HS-5 (cell line): ENCODE results near the gene PIGQ.

Experiments used
- DNase-seq: peaks from one replicate; pipeline ENCODE4 v3.0.0-alpha.2; 2012; ENCODE audit warnings: low read depth

The PIGQ gene

GRCh38 chr16:567373-568256, 2.2 kb upstream of the PIGQ start:
- DNase-seq: no peak

GRCh38 chr16:568401-569258, 1.1 kb upstream of the PIGQ start:
- no peak for DNase-seq

GRCh38 chr16:572865-573650, 3.3 kb downstream of the PIGQ start:
- DNase-seq: no peak

- DNase-seq: no peak
Measured at GRCh38 chr16:574021-574760, 4.4 kb downstream of the PIGQ start.

DNA sequence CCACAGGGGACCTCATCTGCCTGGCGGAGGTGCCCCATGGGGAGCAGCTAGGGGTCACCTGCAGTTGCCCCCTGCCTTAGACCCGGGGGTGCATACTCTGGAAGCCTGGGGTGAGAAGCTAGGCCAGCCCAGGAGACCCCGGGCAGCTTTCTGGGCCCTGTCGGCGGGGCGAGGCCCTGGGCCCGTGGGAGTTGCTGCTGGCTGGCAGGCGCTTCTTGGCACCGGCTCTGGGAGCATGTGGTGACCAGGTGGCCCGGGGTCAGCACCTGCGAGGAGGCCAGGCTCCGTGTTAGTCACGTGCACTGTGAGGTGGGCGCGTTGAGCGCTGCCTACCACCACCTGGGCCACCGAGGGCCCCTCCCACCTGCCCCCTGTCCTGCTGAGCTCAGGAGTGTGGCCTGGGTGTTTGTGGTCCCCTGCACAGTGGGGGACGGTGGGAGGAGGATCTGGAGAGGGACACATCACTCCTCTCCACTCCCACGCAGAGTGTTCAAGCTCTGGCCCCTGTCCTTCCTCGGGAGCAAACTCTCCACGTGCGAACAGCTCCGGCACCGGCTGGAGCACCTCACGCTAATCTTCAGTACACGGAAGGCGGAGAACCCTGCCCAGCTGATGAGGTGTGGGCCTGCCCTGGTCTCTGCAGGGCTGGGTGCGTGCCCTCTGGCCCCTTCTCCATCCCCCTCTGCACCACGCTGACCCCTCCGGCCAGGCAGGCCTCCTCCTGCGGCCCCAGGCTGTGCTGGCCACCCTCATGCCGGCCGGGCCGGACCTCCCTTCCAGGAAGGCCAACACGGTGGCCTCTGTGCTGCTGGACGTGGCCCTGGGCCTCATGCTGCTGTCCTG, 5.8 kb downstream of the PIGQ start:
- DNase-seq: no peak

DNA sequence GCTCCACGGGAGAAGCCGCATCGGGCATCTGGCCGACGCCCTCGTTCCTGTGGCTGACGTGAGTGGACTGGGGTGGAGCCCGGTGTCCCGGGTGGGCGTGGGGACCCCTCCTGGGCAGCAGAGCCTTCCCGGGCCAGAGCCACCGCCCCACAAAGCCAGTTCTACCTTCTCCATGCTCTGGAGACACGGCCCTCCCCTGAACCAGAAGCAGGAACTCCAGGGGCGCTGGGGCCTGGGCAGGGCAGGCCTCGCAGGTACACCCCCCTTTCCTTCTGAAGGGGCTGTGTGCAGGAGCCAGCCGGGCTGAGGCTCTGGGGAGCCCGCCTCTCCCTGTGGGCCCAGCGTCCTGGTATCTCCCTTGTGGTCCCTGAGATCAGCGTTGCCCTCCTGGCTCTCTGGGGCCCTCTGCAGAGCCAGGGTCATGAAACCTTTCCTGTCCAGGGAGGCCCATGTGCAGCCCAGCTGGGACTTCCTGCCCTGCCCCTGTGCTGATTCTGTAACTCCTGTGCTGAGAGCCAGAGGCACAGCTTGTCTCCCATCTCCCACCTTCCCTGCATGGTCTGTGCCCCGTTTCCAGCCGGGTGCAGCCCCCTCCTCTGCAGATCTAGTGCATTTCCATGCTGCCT, 6.5 kb downstream of the PIGQ start:
- no peak for DNase-seq

DNA sequence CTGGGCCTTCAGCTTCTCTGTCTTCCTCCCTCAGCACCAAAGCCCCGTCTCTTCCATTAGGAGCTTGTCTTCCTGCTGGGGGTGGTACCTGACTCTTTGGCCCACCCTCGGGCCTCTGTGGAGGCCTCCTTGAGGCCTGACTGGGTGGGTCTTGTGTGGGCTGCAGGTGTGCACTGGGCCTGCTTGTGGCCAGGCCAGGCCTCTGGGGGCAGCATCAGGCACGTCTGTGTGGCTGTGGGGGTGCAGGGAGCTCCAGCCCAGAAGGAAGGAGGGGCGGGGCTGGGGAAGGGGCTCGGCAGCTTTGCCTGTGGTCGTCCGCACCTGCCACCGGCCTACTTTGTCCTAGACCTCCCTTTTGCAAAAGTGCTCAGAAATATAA, 7.0 kb downstream of the PIGQ start:
- DNase-seq: no peak

GRCh38 chr16:577796-578195, 8.0 kb downstream of the PIGQ start:
- DNase-seq: no peak

DNA sequence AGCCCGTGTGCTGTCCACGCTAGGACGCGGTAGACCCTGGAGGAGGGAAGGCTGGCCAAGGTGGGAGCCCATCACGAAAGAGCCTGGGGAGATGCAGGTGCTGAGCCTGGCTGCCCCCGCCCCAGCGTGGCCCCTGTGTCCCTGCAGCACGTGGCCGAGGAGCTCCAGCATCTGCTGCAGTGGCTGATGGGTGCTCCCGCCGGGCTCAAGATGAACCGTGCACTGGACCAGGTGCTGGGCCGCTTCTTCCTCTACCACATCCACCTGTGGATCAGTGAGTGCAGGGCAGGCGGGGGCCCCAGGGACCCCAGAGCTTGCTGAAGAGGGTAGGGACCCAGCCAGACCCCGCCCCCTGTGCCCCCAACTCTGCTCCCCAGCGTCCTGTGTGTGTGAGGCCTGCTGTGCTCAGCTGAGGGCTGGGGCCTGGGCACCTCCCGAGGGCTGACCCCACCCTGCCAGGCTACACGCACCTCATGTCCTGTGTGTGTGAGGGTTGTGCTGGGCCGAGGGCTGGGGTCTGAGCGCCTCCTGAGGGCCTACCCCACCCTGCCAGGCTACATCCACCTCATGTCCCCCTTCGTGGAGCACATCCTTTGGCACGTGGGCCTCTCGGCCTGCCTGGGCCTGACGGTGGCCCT, 8.6 kb downstream of the PIGQ start:
- no peak for DNase-seq

GRCh38 chr16:578870-579405, 9.2 kb downstream of the PIGQ start:
- DNase-seq: no peak

DNA sequence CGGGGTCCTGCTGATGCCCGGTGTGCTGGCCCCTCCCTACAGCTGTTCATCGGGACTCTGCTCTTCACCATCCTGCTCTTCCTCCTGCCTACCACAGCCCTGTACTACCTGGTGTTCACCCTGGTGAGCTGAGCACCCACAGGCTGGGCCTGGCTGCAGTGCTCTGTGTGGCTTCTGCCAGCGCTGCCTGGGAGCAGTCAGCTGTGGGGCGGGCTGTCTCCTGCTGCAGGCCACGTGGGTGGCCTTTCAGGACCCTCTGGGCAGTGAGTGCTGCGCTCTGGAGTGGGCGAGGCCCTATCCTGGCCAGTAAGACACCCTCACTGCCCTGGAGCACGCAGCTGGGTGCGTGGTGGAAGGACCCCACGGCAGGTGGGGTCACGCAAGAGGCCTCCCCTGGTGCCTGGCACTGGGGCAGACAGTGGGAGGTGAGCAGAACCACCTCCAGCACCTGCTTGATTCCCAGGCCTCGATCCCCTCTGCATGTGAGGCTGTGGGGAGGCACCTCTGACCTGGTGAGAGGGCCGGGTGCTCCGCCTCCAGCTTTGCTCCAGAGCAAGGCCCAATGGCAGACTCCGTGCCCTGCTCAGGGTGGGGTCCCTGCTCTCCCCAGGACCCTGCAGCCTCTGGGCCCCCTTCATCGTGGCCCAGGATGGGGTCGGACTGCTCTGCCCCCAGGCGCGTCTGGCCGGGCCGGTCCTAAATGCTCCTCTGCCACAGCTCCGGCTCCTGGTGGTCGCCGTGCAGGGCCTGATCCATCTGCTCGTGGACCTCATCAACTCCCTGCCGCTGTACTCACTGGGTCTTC, 10.6 kb downstream of the PIGQ start:
- DNase-seq: no peak

- no peak for DNase-seq
Measured at GRCh38 chr16:580946-581498, 11.3 kb downstream of the PIGQ start.

- DNase-seq: no peak
Measured at GRCh38 chr16:582218-582613, 12.4 kb downstream of the PIGQ start.

GRCh38 chr16:582614-583331, 13.0 kb downstream of the PIGQ start:
- no peak for DNase-seq

- DNase-seq: no peak
Measured at GRCh38 chr16:583470-583814, 13.7 kb downstream of the PIGQ start.

GRCh38 chr16:583815-584591, 14.2 kb downstream of the PIGQ start:
- DNase-seq: no peak

DNA sequence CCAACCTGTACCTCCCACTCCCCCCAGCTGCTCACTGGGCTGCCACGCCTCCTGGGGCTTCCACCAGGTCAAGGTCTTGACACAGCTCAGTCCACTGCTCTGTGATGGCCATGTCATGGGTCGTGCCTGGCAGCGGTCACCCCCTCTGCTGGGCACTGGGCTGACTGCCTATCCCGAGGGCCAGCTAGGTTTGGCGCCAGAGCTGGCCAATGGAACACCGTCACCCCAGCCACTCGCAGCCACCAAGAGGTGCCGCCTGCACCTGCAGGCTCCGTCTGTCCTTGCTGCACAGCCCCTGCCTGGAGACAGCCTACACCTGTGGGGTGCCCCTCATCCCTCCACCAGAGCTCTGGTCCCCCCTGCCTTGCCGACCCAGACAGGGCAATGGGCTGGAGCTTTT, 15.6 kb downstream of the PIGQ start:
- no peak for DNase-seq
